B cell (primary cell): Measurements from ENCODE around the gene TFAP2A.

ENCODE experiments used
- EZH2 ChIP-seq: IDR thresholded peaks from 2 replicates; pipeline ENCODE4 v1.6.1; 2012; ENCODE audit warnings: borderline replicate concordance, low read depth, mild to moderate bottlenecking, moderate library complexity, low read length; ENCODE audit not compliant: insufficient read depth, poor library complexity, severe bottlenecking
- TF ChIP-seq, protein P1 (sequence below): fragments of 200-600 bp; IDR thresholded peaks from one replicate; pipeline ENCODE4 v1.8.0; 2022; ENCODE audit warnings: antibody characterized with exemption, mild to moderate bottlenecking

DNA sequence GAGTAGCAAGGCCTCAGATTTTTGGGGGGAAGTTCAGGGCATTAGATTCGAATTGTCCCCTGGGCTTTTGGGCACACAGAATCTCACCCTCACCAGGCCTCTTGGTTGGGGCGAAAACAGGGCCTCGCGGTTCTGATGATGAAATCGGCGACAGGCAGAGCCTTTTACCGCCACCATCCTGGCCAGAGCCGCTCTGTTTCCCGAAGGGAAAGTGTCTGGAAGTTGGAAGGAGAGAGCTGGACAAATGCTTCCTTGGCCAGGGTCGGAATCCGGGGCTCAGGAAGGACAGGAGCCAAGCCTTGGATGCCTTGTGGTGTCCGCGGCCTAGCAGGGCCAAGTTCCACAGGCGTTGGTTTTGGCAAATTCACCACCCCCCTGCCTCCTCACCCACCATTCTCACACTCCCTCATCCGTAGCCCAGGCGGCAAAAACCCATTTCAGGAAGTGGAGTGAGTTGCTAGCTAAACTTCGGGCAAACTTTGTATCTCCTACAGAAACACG, 3.5 kb upstream of the TFAP2A start:
- TF ChIP-seq, protein P1, sequence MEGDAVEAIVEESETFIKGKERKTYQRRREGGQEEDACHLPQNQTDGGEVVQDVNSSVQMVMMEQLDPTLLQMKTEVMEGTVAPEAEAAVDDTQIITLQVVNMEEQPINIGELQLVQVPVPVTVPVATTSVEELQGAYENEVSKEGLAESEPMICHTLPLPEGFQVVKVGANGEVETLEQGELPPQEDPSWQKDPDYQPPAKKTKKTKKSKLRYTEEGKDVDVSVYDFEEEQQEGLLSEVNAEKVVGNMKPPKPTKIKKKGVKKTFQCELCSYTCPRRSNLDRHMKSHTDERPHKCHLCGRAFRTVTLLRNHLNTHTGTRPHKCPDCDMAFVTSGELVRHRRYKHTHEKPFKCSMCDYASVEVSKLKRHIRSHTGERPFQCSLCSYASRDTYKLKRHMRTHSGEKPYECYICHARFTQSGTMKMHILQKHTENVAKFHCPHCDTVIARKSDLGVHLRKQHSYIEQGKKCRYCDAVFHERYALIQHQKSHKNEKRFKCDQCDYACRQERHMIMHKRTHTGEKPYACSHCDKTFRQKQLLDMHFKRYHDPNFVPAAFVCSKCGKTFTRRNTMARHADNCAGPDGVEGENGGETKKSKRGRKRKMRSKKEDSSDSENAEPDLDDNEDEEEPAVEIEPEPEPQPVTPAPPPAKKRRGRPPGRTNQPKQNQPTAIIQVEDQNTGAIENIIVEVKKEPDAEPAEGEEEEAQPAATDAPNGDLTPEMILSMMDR: no peak
- no peak for TF ChIP-seq EZH2
